B cell (primary cell): Measurements from ENCODE around the gene SGSM1.

Experiments
- CTCF ChIP-seq: fragments of 200-600 bp; IDR thresholded peaks from one replicate; pipeline ENCODE4 v1.8.0; 2022; ENCODE audit warnings: antibody characterized with exemption, mild to moderate bottlenecking
- EZH2 ChIP-seq: IDR thresholded peaks from 2 replicates; pipeline ENCODE4 v1.6.1; 2012; ENCODE audit warnings: borderline replicate concordance, low read depth, mild to moderate bottlenecking, moderate library complexity, low read length; ENCODE audit not compliant: insufficient read depth, poor library complexity, severe bottlenecking

- no peak for TF ChIP-seq CTCF
- TF ChIP-seq EZH2 = no peak
Measured at GRCh38 chr22:24962835-24963234, 156.8 kb downstream of the SGSM1 start.
